Measurements from ENCODE around the gene MYO7A. TPM values are rescaled to one million over a fixed set of nuclear protein-coding genes. Genes with fewer than 3 reads are reported as not detected.

Gene MYO7A
- total and polyA plus RNA-seq, 2 experiments from 2014 or later = 1.8 to 5.4 TPM

DNA sequence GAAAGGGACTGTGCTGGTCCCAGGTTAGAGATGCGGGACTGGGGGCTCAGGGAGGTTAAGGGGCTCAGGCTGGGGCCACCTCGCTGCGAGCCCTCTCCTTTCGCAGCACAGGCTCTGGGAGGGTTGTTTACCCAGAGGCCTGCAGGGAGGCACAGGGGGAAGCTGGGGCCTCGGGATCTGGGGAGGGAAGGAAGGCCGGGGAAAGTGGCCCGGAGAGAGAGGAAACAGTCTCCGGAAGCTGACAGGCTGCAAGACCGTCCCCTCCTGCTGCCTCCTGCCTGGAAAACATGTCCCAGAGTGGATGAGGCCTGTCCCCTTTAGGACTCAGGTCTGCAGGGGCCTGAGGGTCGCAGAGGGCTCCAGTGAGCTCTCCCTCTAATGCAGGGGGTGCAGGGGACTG, 45.4 kb downstream of the MYO7A start:
- Mint-ChIP-seq H3K36me3 (ENCODE audit: low read depth) (no peaks in the 10 kb centered on the region; the same call in 2 of the 3 replicates), H3K27me3 (ENCODE audit: insufficient read depth, low read depth, poor library complexity) (peaks cover 24% of the 10 kb centered on the region), H3K4me1 (peaks cover 67% of the 10 kb centered on the region), H3K9me3 (peaks cover 5% of the 10 kb centered on the region; the same call in 2 of the 3 replicates), H3K27ac (no peak overlapping the region), H3K4me3 (no peak overlapping the region; the same call in 2 of the 3 replicates)
- Histone ChIP-seq H3K27ac (ENCODE audit: low read depth) (no peak overlapping the region), H4K20me1 (replicated peaks; ENCODE audit: insufficient read depth) (no peaks in the 10 kb centered on the region), H3K79me2 (replicated peaks; ENCODE audit: insufficient read depth) (no peaks in the 10 kb centered on the region), H3K4me1 (ENCODE audit: insufficient read depth) (peaks cover 38% of the 10 kb centered on the region), H3K27me3 (ENCODE audit: insufficient read depth) (no peaks in the 10 kb centered on the region), H2AFZ (peak overlapping the region; percentile 38; the same call in 1 of the 2 replicates), H3K9me2 (ENCODE audit: insufficient read depth) (0 out of 2 replicates have a peak, but pooled peaks cover 2% of the 10 kb centered on the region), H3K4me3 (no peak overlapping the region), H3K4me2 (no peak overlapping the region), H3K36me3 (ENCODE audit: insufficient read depth) (no peaks in the 10 kb centered on the region), H3F3A (replicated peaks; ENCODE audit: low read depth) (no peaks in the 10 kb centered on the region)
- DNase-seq (ENCODE audit: low spot score) = no peak
- TF ChIP-seq, protein P1, sequence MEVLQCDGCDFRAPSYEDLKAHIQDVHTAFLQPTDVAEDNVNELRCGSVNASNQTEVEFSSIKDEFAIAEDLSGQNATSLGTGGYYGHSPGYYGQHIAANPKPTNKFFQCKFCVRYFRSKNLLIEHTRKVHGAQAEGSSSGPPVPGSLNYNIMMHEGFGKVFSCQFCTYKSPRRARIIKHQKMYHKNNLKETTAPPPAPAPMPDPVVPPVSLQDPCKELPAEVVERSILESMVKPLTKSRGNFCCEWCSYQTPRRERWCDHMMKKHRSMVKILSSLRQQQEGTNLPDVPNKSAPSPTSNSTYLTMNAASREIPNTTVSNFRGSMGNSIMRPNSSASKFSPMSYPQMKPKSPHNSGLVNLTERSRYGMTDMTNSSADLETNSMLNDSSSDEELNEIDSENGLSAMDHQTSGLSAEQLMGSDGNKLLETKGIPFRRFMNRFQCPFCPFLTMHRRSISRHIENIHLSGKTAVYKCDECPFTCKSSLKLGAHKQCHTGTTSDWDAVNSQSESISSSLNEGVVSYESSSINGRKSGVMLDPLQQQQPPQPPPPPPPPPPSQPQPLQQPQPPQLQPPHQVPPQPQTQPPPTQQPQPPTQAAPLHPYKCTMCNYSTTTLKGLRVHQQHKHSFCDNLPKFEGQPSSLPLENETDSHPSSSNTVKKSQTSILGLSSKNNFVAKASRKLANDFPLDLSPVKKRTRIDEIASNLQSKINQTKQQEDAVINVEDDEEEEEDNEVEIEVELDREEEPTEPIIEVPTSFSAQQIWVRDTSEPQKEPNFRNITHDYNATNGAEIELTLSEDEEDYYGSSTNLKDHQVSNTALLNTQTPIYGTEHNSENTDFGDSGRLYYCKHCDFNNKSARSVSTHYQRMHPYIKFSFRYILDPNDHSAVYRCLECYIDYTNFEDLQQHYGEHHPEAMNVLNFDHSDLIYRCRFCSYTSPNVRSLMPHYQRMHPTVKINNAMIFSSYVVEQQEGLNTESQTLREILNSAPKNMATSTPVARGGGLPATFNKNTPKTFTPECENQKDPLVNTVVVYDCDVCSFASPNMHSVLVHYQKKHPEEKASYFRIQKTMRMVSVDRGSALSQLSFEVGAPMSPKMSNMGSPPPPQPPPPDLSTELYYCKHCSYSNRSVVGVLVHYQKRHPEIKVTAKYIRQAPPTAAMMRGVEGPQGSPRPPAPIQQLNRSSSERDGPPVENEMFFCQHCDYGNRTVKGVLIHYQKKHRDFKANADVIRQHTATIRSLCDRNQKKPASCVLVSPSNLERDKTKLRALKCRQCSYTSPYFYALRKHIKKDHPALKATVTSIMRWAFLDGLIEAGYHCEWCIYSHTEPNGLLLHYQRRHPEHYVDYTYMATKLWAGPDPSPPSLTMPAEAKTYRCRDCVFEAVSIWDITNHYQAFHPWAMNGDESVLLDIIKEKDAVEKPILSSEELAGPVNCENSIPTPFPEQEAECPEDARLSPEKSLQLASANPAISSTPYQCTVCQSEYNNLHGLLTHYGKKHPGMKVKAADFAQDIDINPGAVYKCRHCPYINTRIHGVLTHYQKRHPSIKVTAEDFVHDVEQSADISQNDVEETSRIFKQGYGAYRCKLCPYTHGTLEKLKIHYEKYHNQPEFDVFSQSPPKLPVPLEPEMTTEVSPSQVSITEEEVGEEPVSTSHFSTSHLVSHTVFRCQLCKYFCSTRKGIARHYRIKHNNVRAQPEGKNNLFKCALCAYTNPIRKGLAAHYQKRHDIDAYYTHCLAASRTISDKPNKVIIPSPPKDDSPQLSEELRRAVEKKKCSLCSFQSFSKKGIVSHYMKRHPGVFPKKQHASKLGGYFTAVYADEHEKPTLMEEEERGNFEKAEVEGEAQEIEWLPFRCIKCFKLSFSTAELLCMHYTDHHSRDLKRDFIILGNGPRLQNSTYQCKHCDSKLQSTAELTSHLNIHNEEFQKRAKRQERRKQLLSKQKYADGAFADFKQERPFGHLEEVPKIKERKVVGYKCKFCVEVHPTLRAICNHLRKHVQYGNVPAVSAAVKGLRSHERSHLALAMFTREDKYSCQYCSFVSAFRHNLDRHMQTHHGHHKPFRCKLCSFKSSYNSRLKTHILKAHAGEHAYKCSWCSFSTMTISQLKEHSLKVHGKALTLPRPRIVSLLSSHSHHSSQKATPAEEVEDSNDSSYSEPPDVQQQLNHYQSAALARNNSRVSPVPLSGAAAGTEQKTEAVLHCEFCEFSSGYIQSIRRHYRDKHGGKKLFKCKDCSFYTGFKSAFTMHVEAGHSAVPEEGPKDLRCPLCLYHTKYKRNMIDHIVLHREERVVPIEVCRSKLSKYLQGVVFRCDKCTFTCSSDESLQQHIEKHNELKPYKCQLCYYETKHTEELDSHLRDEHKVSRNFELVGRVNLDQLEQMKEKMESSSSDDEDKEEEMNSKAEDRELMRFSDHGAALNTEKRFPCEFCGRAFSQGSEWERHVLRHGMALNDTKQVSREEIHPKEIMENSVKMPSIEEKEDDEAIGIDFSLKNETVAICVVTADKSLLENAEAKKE (CRISPR knock-in tag; IDR thresholded peaks at IDR 0.05) = no peak
- TF ChIP-seq STAT1 (IDR thresholded peaks at IDR 0.05; ENCODE audit: unreplicated experiment) (no peak), POLR2AphosphoS5 (IDR thresholded peaks at IDR 0.05; ENCODE audit: low read depth) (no peak), CREB1 (CRISPR knock-in tag; IDR thresholded peaks at IDR 0.05; ENCODE audit: low read depth) (no peak), ZNF331 (CRISPR knock-in tag; IDR thresholded peaks at IDR 0.05; ENCODE audit: low read depth) (no peak), ZNF114 (CRISPR knock-in tag; IDR thresholded peaks at IDR 0.05) (no peak), NANOG (IDR thresholded peaks at IDR 0.05; ENCODE audit: borderline replicate concordance) (no peak), EZH2 (IDR thresholded peaks at IDR 0.05; ENCODE audit: low read depth, unreplicated experiment) (no peak), REST (IDR thresholded peaks at IDR 0.05; ENCODE audit: unreplicated experiment) (no peak), EZH2phosphoT487 (IDR thresholded peaks at IDR 0.05; ENCODE audit: unreplicated experiment) (no peak), JUNB (IDR thresholded peaks at IDR 0.05; ENCODE audit: unreplicated experiment) (no peak)
- TF ChIP-seq, protein P2, sequence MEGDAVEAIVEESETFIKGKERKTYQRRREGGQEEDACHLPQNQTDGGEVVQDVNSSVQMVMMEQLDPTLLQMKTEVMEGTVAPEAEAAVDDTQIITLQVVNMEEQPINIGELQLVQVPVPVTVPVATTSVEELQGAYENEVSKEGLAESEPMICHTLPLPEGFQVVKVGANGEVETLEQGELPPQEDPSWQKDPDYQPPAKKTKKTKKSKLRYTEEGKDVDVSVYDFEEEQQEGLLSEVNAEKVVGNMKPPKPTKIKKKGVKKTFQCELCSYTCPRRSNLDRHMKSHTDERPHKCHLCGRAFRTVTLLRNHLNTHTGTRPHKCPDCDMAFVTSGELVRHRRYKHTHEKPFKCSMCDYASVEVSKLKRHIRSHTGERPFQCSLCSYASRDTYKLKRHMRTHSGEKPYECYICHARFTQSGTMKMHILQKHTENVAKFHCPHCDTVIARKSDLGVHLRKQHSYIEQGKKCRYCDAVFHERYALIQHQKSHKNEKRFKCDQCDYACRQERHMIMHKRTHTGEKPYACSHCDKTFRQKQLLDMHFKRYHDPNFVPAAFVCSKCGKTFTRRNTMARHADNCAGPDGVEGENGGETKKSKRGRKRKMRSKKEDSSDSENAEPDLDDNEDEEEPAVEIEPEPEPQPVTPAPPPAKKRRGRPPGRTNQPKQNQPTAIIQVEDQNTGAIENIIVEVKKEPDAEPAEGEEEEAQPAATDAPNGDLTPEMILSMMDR (conservative IDR thresholded peaks at IDR 0.05; ENCODE audit: low read depth in 2 of 2) = no peak
- TF ChIP-seq, protein P3, sequence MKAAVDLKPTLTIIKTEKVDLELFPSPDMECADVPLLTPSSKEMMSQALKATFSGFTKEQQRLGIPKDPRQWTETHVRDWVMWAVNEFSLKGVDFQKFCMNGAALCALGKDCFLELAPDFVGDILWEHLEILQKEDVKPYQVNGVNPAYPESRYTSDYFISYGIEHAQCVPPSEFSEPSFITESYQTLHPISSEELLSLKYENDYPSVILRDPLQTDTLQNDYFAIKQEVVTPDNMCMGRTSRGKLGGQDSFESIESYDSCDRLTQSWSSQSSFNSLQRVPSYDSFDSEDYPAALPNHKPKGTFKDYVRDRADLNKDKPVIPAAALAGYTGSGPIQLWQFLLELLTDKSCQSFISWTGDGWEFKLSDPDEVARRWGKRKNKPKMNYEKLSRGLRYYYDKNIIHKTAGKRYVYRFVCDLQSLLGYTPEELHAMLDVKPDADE (IDR thresholded peaks at IDR 0.05) = no peak
- no peak for ATAC-seq
